ENCODE measurements around the gene RNF8.
"Not testable (repeated sequence)": the region's sequence is repeated elsewhere in the genome, so short reads cannot be mapped to it uniquely, and the experiment has no call there.

RNF8 gene

GRCh38 chr6:37307484-37307883 is 46.3 kb upstream of the RNF8 start:
- not testable (repeated sequence) for H3K9me3 ChIP-seq (replicated peaks in 1 of 2; ENCODE audit: control insufficient read depth in 2 of 2, insufficient read depth in 1 of 2, low read depth in 1 of 2, low read length in 2 of 2); H2BK120ac ChIP-seq (ENCODE audit: low read depth, low read length); H2AK5ac ChIP-seq (ENCODE audit: low read depth, low read length); H3K14ac ChIP-seq (ENCODE audit: low read length); H3K4me3 ChIP-seq (ENCODE audit: low read length in 2 of 2); H3K23ac ChIP-seq (ENCODE audit: low read depth, low read length, poor library complexity); H3K4ac ChIP-seq (ENCODE audit: low read length); H3K9ac ChIP-seq (ENCODE audit: low read depth, low read length, poor library complexity); H3K27me3 ChIP-seq (ENCODE audit: control insufficient read depth in 3 of 3, insufficient read depth in 3 of 3, low read depth in 1 of 3, low read length in 3 of 3); H2AFZ ChIP-seq (ENCODE audit: low read length); H4K91ac ChIP-seq (ENCODE audit: low read depth, low read length, poor library complexity); H3K79me1 ChIP-seq (ENCODE audit: low read depth, low read length); H3K27ac ChIP-seq (replicated peaks; ENCODE audit: low read length); H2BK5ac ChIP-seq (ENCODE audit: low read length); H2BK15ac ChIP-seq (ENCODE audit: low read length); DNase-seq (ENCODE audit: low spot score); H3K18ac ChIP-seq (ENCODE audit: low read length); H2BK12ac ChIP-seq (ENCODE audit: low read length); H3K4me2 ChIP-seq (ENCODE audit: insufficient read depth, low read length, poor library complexity, severe bottlenecking); H4K8ac ChIP-seq (ENCODE audit: low read depth, low read length)
- Histone ChIP-seq H3K4me1 (ENCODE audit: control insufficient read depth in 2 of 2, insufficient read depth in 1 of 2, low read depth in 1 of 2, low read length in 2 of 2) (peaks cover 4 to 11% of the 10 kb centered on the region in 2 donors), H3K36me3 (replicated peaks in 1 of 2; ENCODE audit: control insufficient read depth in 2 of 2, insufficient read depth in 2 of 2, low read length in 2 of 2) (peaks cover 5 to 32% of the 10 kb centered on the region in 2 donors)
- no CpG with 5 or more reads among the region's 10 CpGs for WGBS, 2 donors (ENCODE audit: extremely low coverage in 2 of 2, insufficient read length in 2 of 2, insufficient replicate concordance in 1 of 2)

DNA sequence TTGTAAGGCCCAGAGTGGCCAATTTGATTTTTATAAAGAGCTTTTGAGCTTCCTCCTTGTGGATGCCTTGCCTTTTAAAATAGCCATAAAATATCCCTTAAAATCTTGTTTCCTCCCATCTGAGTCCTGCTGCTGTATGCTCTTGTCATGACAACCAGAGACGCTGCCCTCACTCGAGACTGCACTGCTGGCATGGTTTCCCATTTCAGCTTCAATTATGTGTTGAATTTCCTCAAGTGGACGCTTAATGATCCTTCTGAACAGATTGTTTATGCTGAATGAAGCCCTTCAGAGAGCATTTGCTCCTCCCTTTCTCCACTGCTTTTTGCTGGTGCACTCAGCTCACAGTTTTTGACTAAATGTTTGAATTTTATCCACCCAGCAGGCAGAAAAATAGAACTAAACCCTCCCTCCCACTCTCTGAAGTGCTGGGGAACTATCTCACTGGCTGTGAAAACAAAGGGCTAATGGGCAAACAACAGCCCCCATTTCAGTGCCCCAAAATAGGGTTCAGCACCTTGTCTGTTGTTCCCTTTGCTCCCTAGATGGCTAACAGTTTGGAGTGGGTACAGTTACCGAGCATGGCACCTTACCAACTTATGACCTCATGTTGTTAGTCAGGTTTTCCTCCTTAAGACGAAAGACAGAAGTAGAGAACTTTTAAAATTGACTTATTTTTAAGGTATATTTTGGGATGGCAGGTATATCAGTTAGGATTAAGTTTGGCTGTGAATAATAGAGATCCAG is 45.5 kb upstream of the RNF8 start:
- DNase-seq (ENCODE audit: low spot score) = no peak
- Histone ChIP-seq H2AFZ (ENCODE audit: low read length) (no peak overlapping the region), H3K9ac (ENCODE audit: low read depth, low read length, poor library complexity) (no peak overlapping the region), H3K4ac (ENCODE audit: low read length) (no peak overlapping the region), H3K4me3 (ENCODE audit: low read length in 2 of 2) (no peak overlapping the region), H4K8ac (ENCODE audit: low read depth, low read length) (no peak overlapping the region), H2BK120ac (ENCODE audit: low read depth, low read length) (no peak overlapping the region), H3K4me2 (ENCODE audit: insufficient read depth, low read length, poor library complexity, severe bottlenecking) (no peak overlapping the region), H3K18ac (ENCODE audit: low read length) (no peak overlapping the region), H2BK15ac (ENCODE audit: low read length) (no peak overlapping the region), H3K27me3 (ENCODE audit: control insufficient read depth in 3 of 3, insufficient read depth in 3 of 3, low read depth in 1 of 3, low read length in 3 of 3) (no peaks in the 10 kb centered on the region), H3K36me3 (replicated peaks in 1 of 2; ENCODE audit: control insufficient read depth in 2 of 2, insufficient read depth in 2 of 2, low read length in 2 of 2) (peaks cover 4 to 32% of the 10 kb centered on the region in 2 donors), H3K4me1 (ENCODE audit: control insufficient read depth in 2 of 2, insufficient read depth in 1 of 2, low read depth in 1 of 2, low read length in 2 of 2) (peaks cover 4 to 11% of the 10 kb centered on the region in 2 donors), H3K14ac (ENCODE audit: low read length) (no peak overlapping the region), H2AK5ac (ENCODE audit: low read depth, low read length) (no peak overlapping the region), H3K79me1 (ENCODE audit: low read depth, low read length) (no peaks in the 10 kb centered on the region), H2BK12ac (ENCODE audit: low read length) (no peak overlapping the region), H3K23ac (ENCODE audit: low read depth, low read length, poor library complexity) (no peak overlapping the region), H3K27ac (replicated peaks; ENCODE audit: low read length) (no peak overlapping the region), H4K91ac (ENCODE audit: low read depth, low read length, poor library complexity) (no peak overlapping the region), H2BK5ac (ENCODE audit: low read length) (no peak overlapping the region), H3K9me3 (replicated peaks in 1 of 2; ENCODE audit: control insufficient read depth in 2 of 2, insufficient read depth in 1 of 2, low read depth in 1 of 2, low read length in 2 of 2) (peaks cover 0 to 2% of the 10 kb centered on the region in 2 donors)
- WGBS, 2 donors (ENCODE audit: extremely low coverage in 2 of 2, insufficient read length in 2 of 2, insufficient replicate concordance in 1 of 2) = no CpG with 5 or more reads among the region's 5 CpGs

DNA sequence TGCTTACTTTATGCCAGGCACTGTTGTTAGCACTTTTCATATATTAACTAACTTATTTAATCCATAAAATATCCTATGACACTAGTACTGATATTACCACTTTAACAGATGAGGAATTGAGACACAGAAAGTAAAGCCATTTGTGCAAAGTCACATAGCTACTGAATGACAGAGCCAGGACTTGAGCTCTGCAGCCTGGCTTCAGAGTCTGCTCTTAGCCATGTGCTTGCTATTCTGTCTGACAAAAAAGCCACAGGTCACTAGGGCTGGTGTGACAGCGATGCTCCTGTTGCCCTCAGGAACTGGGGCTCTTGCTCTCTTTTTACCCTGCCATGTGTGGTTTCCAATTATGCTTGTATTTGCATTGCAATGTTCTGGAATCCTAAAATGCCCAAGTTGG is 44.7 kb upstream of the RNF8 start:
- DNase-seq (ENCODE audit: low spot score) = no peak
- H3K79me1 ChIP-seq (ENCODE audit: low read depth, low read length) = no peaks in the 10 kb centered on the region

GRCh38 chr6:37309692-37310091 is 44.1 kb upstream of the RNF8 start:
- no peak overlapping the region for H3K4ac ChIP-seq (ENCODE audit: low read length)
- H3K4me2 ChIP-seq (ENCODE audit: insufficient read depth, low read length, poor library complexity, severe bottlenecking) = no peak overlapping the region
- H2AK5ac ChIP-seq (ENCODE audit: low read depth, low read length) = no peak overlapping the region
- no peak overlapping the region for H3K14ac ChIP-seq (ENCODE audit: low read length)
- no peaks in the 10 kb centered on the region for H3K27me3 ChIP-seq (ENCODE audit: control insufficient read depth in 3 of 3, insufficient read depth in 3 of 3, low read depth in 1 of 3, low read length in 3 of 3)
- H4K91ac ChIP-seq (ENCODE audit: low read depth, low read length, poor library complexity) = no peak overlapping the region
- H3K27ac ChIP-seq (replicated peaks; ENCODE audit: low read length) = no peak overlapping the region
- no peak for DNase-seq (ENCODE audit: low spot score)
- H2BK5ac ChIP-seq (ENCODE audit: low read length) = no peak overlapping the region
- no peak overlapping the region for H3K23ac ChIP-seq (ENCODE audit: low read depth, low read length, poor library complexity)
- peaks cover 0 to 2% of the 10 kb centered on the region in 2 donors for H3K9me3 ChIP-seq (replicated peaks in 1 of 2; ENCODE audit: control insufficient read depth in 2 of 2, insufficient read depth in 1 of 2, low read depth in 1 of 2, low read length in 2 of 2)
- H3K18ac ChIP-seq (ENCODE audit: low read length) = no peak overlapping the region
- H3K79me1 ChIP-seq (ENCODE audit: low read depth, low read length) = no peaks in the 10 kb centered on the region
- H2AFZ ChIP-seq (ENCODE audit: low read length) = no peak overlapping the region
- no peak overlapping the region for H2BK15ac ChIP-seq (ENCODE audit: low read length)
- no peak overlapping the region for H2BK12ac ChIP-seq (ENCODE audit: low read length)
- H3K9ac ChIP-seq (ENCODE audit: low read depth, low read length, poor library complexity) = no peak overlapping the region
- peaks cover 11 to 32% of the 10 kb centered on the region in 2 donors for H3K36me3 ChIP-seq (replicated peaks in 1 of 2; ENCODE audit: control insufficient read depth in 2 of 2, insufficient read depth in 2 of 2, low read length in 2 of 2)
- no peak overlapping the region for H3K4me3 ChIP-seq (ENCODE audit: low read length in 2 of 2)
- no CpG with 5 or more reads among the region's 3 CpGs for WGBS, 2 donors (ENCODE audit: extremely low coverage in 2 of 2, insufficient read length in 2 of 2, insufficient replicate concordance in 1 of 2)
- H3K4me1 ChIP-seq (ENCODE audit: control insufficient read depth in 2 of 2, insufficient read depth in 1 of 2, low read depth in 1 of 2, low read length in 2 of 2) = peaks cover 4 to 11% of the 10 kb centered on the region in 2 donors
- no peak overlapping the region for H2BK120ac ChIP-seq (ENCODE audit: low read depth, low read length)
- no peak overlapping the region for H4K8ac ChIP-seq (ENCODE audit: low read depth, low read length)

More for the DNA sequence above, 44.7 kb upstream of the RNF8 start:
- Histone ChIP-seq H3K27ac (replicated peaks; ENCODE audit: low read length) (no peak overlapping the region), H2BK5ac (ENCODE audit: low read length) (no peak overlapping the region), H2AFZ (ENCODE audit: low read length) (no peak overlapping the region), H2BK120ac (ENCODE audit: low read depth, low read length) (no peak overlapping the region), H3K4me2 (ENCODE audit: insufficient read depth, low read length, poor library complexity, severe bottlenecking) (no peak overlapping the region), H4K91ac (ENCODE audit: low read depth, low read length, poor library complexity) (no peak overlapping the region), H3K14ac (ENCODE audit: low read length) (no peak overlapping the region), H3K18ac (ENCODE audit: low read length) (no peak overlapping the region), H3K4me1 (ENCODE audit: control insufficient read depth in 2 of 2, insufficient read depth in 1 of 2, low read depth in 1 of 2, low read length in 2 of 2) (peaks cover 4 to 11% of the 10 kb centered on the region in 2 donors), H3K36me3 (replicated peaks in 1 of 2; ENCODE audit: control insufficient read depth in 2 of 2, insufficient read depth in 2 of 2, low read length in 2 of 2) (peaks cover 9 to 32% of the 10 kb centered on the region in 2 donors), H2AK5ac (ENCODE audit: low read depth, low read length) (no peak overlapping the region), H3K4ac (ENCODE audit: low read length) (no peak overlapping the region), H2BK12ac (ENCODE audit: low read length) (no peak overlapping the region), H3K23ac (ENCODE audit: low read depth, low read length, poor library complexity) (no peak overlapping the region), H3K9me3 (replicated peaks in 1 of 2; ENCODE audit: control insufficient read depth in 2 of 2, insufficient read depth in 1 of 2, low read depth in 1 of 2, low read length in 2 of 2) (peaks cover 0 to 2% of the 10 kb centered on the region in 2 donors), H4K8ac (ENCODE audit: low read depth, low read length) (no peak overlapping the region), H3K27me3 (ENCODE audit: control insufficient read depth in 3 of 3, insufficient read depth in 3 of 3, low read depth in 1 of 3, low read length in 3 of 3) (no peaks in the 10 kb centered on the region), H3K4me3 (ENCODE audit: low read length in 2 of 2) (no peak overlapping the region), H3K9ac (ENCODE audit: low read depth, low read length, poor library complexity) (no peak overlapping the region), H2BK15ac (ENCODE audit: low read length) (no peak overlapping the region)
- no CpG with 5 or more reads among the region's 1 CpG for WGBS, 2 donors (ENCODE audit: extremely low coverage in 2 of 2, insufficient read length in 2 of 2, insufficient replicate concordance in 1 of 2)
